Measurements from ENCODE around the gene PPBP.
"Not testable (repeated sequence)": the region's sequence is repeated elsewhere in the genome, so short reads cannot be mapped to it uniquely, and the experiment has no call there.

Gene PPBP

GRCh38 chr4:73991742-73992000 is 3.7 kb upstream of the PPBP start:
- DNase-seq = no peak

- DNase-seq = no peak
These were observed 3.2 kb upstream of the PPBP start for GRCh38 chr4:73990988-73991741.

- no peak for DNase-seq
These were observed 1.9 kb upstream of the PPBP start for GRCh38 chr4:73989928-73990327.

GRCh38 chr4:73989031-73989430 is 1.0 kb upstream of the PPBP start:
- DNase-seq = no peak

GRCh38 chr4:73985528-73985852 is 2.5 kb downstream of the PPBP start:
- no peak for DNase-seq

- no peak for DNase-seq
These were observed 3.1 kb downstream of the PPBP start for GRCh38 chr4:73984736-73985527.

- DNase-seq = not testable (repeated sequence)
These were observed 6.8 kb downstream of the PPBP start for GRCh38 chr4:73981175-73981574.

- no peak for DNase-seq
These were observed 8.5 kb downstream of the PPBP start for GRCh38 chr4:73979407-73979957.

- DNase-seq = no peak
These were observed 9.1 kb downstream of the PPBP start for GRCh38 chr4:73978886-73979285.

- DNase-seq = no peak
These were observed 11.3 kb downstream of the PPBP start for GRCh38 chr4:73976716-73977115.

- no peak for DNase-seq
These were observed 11.8 kb downstream of the PPBP start for GRCh38 chr4:73976217-73976616.

- no peak for DNase-seq
These were observed 13.6 kb downstream of the PPBP start for GRCh38 chr4:73974352-73974751.

GRCh38 chr4:73970945-73971344 is 17.0 kb downstream of the PPBP start:
- no peak for DNase-seq

GRCh38 chr4:73970011-73970410 is 18.0 kb downstream of the PPBP start:
- no peak for DNase-seq

- no peak for DNase-seq
These were observed 20.1 kb downstream of the PPBP start for GRCh38 chr4:73967866-73968265.

- DNase-seq = no peak
These were observed 23.0 kb downstream of the PPBP start for GRCh38 chr4:73964862-73965611.

GRCh38 chr4:73962724-73963123 is 25.3 kb downstream of the PPBP start:
- no peak for DNase-seq

- not testable (repeated sequence) for DNase-seq
These were observed 28.9 kb downstream of the PPBP start for GRCh38 chr4:73959041-73959440.

- DNase-seq = no peak
These were observed 35.6 kb downstream of the PPBP start for GRCh38 chr4:73952352-73952751.

GRCh38 chr4:73950376-73950920 is 37.5 kb downstream of the PPBP start:
- DNase-seq = not testable (repeated sequence)

GRCh38 chr4:73948990-73949706 is 38.8 kb downstream of the PPBP start:
- no peak for DNase-seq

- DNase-seq = no peak
These were observed 39.7 kb downstream of the PPBP start for GRCh38 chr4:73948291-73948690.
